ENCODE measurements around the gene POU2F2.

POU2F2 gene

DNA sequence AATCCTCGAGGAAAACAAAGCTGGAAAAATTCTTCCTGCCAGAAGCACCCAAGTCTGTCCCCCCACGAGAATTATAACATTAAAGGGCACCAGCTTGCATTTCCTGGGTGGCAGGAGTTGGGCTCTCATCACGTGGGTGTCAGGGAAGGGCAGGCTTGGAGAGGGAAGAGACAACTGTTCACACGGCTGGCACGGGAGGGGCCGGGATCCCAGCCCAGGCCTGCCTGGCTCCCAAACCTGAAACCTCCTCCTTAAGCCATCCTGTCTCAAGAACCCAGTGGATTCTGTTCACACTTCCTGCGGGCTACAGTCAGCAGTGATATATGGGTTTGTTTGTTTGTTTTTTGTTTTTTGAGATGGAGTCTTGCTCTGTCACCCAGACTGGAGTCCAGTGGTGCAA, 74.4 kb downstream of the POU2F2 start:
- Histone ChIP-seq H3K27ac (no peak overlapping the region), H2AFZ (ENCODE audit: low read depth) (no peak overlapping the region), H4K20me1 (ENCODE audit: insufficient read depth) (no peaks in the 10 kb centered on the region), H3K9ac (no peak overlapping the region), H3K4me1 (ENCODE audit: low read depth, poor library complexity, severe bottlenecking) (no peaks in the 10 kb centered on the region), H3K79me2 (ENCODE audit: insufficient read depth, low read depth) (no peaks in the 10 kb centered on the region), H3K4me3 (IDR thresholded peaks at IDR 0.05; ENCODE audit: insufficient read depth, low read depth, low read length) (no peak overlapping the region), H3K27me3 (ENCODE audit: insufficient read depth, low read depth) (peaks cover 88% of the 10 kb centered on the region), H3K36me3 (ENCODE audit: insufficient read depth) (no peaks in the 10 kb centered on the region), H3K4me2 (no peak overlapping the region)
- TF ChIP-seq, protein P1, sequence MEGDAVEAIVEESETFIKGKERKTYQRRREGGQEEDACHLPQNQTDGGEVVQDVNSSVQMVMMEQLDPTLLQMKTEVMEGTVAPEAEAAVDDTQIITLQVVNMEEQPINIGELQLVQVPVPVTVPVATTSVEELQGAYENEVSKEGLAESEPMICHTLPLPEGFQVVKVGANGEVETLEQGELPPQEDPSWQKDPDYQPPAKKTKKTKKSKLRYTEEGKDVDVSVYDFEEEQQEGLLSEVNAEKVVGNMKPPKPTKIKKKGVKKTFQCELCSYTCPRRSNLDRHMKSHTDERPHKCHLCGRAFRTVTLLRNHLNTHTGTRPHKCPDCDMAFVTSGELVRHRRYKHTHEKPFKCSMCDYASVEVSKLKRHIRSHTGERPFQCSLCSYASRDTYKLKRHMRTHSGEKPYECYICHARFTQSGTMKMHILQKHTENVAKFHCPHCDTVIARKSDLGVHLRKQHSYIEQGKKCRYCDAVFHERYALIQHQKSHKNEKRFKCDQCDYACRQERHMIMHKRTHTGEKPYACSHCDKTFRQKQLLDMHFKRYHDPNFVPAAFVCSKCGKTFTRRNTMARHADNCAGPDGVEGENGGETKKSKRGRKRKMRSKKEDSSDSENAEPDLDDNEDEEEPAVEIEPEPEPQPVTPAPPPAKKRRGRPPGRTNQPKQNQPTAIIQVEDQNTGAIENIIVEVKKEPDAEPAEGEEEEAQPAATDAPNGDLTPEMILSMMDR (conservative IDR thresholded peaks at IDR 0.05; ENCODE audit: low read depth, low read length) = no peak

DNA sequence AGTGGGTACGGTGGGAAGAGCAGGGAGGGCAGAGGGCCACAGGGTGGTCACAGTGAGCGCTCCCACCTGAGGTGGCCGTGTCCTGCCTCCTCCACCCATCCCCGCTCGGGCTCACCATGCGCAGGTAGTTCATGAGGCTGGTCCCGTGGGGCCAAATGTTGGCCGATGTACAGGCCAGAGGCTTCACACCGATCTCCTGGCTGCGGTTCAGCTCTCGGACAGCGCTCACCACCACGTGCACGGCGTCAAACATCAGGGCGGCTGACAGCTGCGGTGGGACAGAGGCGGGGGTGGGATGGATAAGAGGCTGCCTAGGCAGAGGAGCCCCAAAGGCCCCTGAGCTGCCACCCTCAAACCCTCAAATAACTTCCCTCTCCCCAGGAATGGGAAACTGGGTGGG, 78.0 kb downstream of the POU2F2 start:
- Histone ChIP-seq H3K4me1 (ENCODE audit: low read depth, poor library complexity, severe bottlenecking) (no peaks in the 10 kb centered on the region), H4K20me1 (ENCODE audit: insufficient read depth) (no peaks in the 10 kb centered on the region), H3K4me2 (no peak overlapping the region), H3K4me3 (IDR thresholded peaks at IDR 0.05; ENCODE audit: insufficient read depth, low read depth, low read length) (no peak overlapping the region), H3K27ac (no peak overlapping the region), H3K36me3 (ENCODE audit: insufficient read depth) (no peaks in the 10 kb centered on the region), H3K27me3 (ENCODE audit: insufficient read depth, low read depth) (peaks cover 95% of the 10 kb centered on the region), H3K79me2 (ENCODE audit: insufficient read depth, low read depth) (no peaks in the 10 kb centered on the region), H3K9ac (no peak overlapping the region), H2AFZ (ENCODE audit: low read depth) (no peak overlapping the region)
- TF ChIP-seq, protein P1 (conservative IDR thresholded peaks at IDR 0.05; ENCODE audit: low read depth, low read length) = no peak

DNA sequence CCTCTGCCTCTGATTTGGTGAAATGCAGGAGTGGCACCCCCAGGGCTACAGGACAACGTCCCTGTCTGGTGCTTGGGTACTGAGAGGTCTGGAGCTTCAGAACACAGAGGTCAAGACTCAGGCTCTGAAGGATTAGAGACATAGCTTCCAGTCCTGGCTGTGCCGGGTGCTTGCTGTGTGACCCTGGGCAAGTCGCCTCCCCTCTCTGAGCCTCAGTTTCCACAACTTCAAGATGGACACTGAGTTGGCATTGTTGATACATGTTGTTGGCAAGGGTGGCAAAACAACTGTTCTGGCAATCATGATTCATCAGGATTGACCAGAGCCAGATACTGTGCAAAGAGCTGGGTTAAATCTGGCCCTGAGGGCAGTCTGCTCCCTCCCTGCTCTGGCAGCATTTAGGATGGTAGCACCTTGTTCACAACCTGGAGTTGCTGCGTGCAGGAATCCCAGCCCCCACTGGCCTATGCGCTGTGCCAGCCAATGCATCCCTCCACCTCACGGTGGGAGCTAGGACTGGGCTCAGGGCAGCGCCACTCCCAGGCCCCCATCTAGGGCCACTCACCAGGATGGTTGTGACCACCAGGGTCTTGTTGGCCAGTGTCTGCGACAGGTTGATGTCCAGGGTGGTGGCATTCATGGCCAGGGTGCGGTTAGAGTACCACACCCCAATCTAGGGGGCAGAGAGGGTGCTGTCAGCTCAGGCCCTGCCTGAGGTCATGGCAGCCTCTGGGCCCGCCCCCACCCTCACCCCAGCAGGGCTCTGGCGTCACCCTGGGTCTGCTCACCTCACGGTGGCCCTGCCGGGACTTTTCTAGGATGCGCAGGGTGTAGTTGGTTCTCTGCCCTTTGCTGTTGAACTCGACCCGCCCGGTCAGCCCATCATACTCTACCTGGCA, 79.0 kb downstream of the POU2F2 start:
- H3K4me2 ChIP-seq = no peak overlapping the region
- no peak overlapping the region for H3K27ac ChIP-seq
- H3K4me1 ChIP-seq (ENCODE audit: low read depth, poor library complexity, severe bottlenecking) = no peaks in the 10 kb centered on the region

DNA sequence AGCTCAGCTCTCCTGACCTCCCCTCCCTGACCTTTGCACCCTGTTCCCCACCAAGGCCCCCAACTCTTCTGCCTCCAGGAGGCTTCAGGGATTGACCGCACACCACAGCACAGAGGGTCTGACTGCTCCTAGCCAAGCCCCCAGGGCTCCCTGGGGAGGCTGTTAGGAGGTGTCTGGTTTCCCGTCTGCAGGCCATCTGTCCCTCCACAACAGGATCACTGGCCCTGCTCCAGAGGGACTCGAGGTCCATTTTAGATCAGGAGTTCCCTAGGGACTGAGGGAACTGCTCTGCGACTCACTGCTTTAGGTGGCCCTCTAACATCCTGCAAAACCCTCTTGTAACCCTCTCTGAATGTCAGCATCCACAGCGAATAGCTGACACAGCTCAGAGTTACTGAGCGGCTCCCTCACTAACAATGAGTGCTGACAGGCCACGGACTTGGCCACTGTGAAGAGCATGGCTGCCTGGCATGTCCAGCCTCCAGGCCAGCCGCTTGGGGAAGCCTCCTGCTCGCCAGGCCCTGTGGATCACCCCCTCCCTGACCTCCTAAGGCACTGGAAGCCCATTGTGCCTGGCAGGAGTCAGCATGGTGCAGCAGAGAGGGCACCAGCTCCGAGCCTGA, 79.9 kb downstream of the POU2F2 start:
- H3K36me3 ChIP-seq (ENCODE audit: insufficient read depth) = no peaks in the 10 kb centered on the region
- no peak overlapping the region for H3K9ac ChIP-seq
- no peaks in the 10 kb centered on the region for H4K20me1 ChIP-seq (ENCODE audit: insufficient read depth)
- peaks cover 95% of the 10 kb centered on the region for H3K27me3 ChIP-seq (ENCODE audit: insufficient read depth, low read depth)
- no peak overlapping the region for H2AFZ ChIP-seq (ENCODE audit: low read depth)
- no peak overlapping the region for H3K4me3 ChIP-seq (IDR thresholded peaks at IDR 0.05; ENCODE audit: insufficient read depth, low read depth, low read length)
- H3K27ac ChIP-seq = no peak overlapping the region
- no peak overlapping the region for H3K4me2 ChIP-seq
- TF ChIP-seq, protein P1 (conservative IDR thresholded peaks at IDR 0.05; ENCODE audit: low read depth, low read length) = no peak
- H3K79me2 ChIP-seq (ENCODE audit: insufficient read depth, low read depth) = no peaks in the 10 kb centered on the region
- no peaks in the 10 kb centered on the region for H3K4me1 ChIP-seq (ENCODE audit: low read depth, poor library complexity, severe bottlenecking)

More for the DNA sequence above, 79.0 kb downstream of the POU2F2 start:
- TF ChIP-seq, protein P1 (conservative IDR thresholded peaks at IDR 0.05; ENCODE audit: low read depth, low read length) = no peak
- no peaks in the 10 kb centered on the region for H3K36me3 ChIP-seq (ENCODE audit: insufficient read depth)
- no peaks in the 10 kb centered on the region for H4K20me1 ChIP-seq (ENCODE audit: insufficient read depth)
- no peaks in the 10 kb centered on the region for H3K79me2 ChIP-seq (ENCODE audit: insufficient read depth, low read depth)
- H3K9ac ChIP-seq = no peak overlapping the region
- no peak overlapping the region for H2AFZ ChIP-seq (ENCODE audit: low read depth)
- peaks cover 97% of the 10 kb centered on the region for H3K27me3 ChIP-seq (ENCODE audit: insufficient read depth, low read depth)
- H3K4me3 ChIP-seq (IDR thresholded peaks at IDR 0.05; ENCODE audit: insufficient read depth, low read depth, low read length) = no peak overlapping the region

Measured in KMS-11 (cell line).